Measurements from ENCODE around the gene TAS1R3. TPM values are rescaled to one million over a fixed set of nuclear protein-coding genes. Genes with fewer than 3 reads are reported as not detected.

Gene TAS1R3
- polyA plus RNA-seq, 3 donors: 0.10 to 0.45 (median 0.19) TPM

DNA sequence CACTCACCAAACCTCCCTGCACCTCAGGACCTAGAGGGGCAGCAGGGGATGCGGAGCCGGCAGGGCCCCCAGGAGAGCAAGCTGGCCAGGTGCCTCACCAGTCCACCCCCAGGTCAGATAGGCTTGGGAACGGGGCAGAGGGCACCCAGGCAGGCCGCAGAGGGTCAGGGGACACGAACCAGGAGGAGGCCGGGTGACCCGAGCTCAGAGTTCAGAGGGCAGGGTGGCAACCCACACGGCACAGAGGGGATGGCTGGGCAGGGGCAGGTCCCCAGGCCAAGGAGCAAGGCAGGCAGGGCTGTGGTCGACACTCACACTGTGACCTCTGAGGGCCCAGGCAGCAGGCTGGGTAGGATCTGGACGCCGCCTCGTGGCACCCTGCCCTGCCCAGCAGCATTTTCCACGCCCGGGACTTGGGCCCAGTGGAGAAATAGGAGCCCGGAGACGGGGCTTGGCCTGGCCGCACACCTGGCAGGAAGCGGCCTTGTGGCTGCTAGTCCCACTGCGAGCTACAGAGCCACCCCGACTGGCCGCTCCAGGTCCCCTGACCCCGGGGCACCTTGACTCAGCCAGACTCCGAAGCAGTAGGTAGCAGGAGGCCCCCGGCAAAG, 12.8 kb downstream of the TAS1R3 start:
- no peak overlapping the region for H3K27ac ChIP-seq (ENCODE audit: low read depth, low read length)
- WGBS, 3 donors: 86 to 88% (median 88%) methylated on average over 20 to 24 of the region's 24 CpGs

DNA sequence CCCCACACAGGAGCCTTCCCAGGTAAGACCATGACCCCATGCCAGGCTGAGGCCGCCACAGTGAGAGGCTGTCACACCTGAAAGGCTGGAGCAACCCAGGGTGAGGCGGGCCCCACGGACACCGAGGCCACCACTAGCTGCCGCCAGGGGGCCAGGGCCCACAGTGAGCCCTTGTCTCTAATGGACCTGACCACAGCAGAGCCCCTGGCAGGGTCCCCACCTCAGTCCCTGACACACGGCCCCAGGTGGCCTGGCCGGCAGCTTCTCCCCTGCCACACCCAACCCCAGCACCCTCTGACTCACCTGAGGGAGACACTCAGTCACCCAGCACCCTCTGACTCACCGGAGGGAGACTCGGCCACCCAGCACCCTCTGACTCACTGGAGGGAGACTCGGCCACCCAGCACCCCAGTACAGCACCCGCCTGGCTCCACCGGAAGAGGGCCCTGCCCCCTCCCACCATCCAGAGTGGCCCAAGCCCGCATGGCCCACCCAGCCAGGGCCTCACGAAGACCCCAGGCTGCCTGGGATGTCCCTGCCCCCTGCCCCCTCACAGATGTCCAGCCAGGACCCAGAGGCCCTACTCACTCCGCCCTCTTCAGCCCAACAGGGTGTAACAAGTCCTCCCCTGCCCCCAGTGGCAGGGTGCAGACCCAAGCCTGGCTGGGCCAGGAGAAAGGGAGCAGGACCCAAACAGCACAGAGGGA, 13.7 kb downstream of the TAS1R3 start:
- no peak overlapping the region for H3K27ac ChIP-seq (ENCODE audit: low read depth, low read length)
- 62 to 79% (median 74%) methylated on average over 12 to 15 of the region's 15 CpGs for WGBS, 3 donors

DNA sequence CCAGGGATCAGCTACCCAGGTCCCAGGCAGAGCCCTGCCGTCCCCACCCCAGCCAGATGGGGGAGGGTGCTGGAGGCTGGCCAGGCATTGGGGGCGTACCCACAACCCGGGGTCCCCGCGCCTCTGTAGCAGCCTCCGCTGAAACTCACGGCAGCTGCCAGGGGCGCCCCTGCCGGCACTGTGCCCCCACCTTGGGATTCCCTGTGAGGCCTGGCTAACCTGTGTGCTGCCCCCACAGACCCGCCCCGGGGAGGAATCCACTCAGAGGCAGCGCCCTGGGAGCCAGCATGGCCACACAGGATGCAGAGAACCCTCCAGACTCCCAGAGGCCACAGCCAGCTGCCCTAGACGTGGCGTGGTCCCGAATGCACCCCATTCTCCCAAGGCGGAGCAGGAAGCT, 14.3 kb downstream of the TAS1R3 start:
- H3K27ac ChIP-seq (ENCODE audit: low read depth, low read length): no peak overlapping the region
- 66 to 71% (median 71%) methylated on average over 16 of the region's 16 CpGs for WGBS, 3 donors

DNA sequence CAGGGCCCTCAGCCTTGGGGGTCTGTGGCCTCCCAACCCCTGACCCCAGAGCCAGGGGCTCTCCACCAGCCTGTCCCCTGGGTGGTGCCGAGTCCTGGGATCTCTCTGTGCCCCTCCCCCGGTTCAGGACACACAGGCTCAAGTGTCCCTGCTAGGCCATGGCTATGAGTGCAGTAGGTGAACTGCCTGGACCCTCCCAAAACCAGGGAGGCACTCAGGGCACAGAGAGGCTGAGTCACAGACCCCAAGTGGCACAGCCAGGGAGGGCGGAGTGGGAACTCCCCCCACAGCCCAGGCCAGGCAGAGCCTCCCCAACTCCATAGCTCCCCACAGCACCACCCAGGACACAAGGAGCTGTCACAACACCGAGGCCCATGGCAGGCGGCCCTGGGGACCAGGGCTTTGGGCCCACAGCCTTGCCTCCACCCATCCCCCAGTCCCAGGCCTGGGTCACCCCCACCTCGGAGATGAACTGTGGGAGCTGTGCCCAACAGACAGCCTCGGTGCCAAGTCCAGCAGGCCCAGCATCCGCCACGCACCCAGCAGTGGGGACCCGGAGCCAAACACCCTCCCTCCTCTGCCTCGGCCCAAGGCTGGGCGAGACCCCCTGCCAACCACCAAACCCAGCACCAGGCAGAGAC, 14.9 kb downstream of the TAS1R3 start:
- H3K27ac ChIP-seq (ENCODE audit: low read depth, low read length): no peak overlapping the region
- WGBS, 3 donors: 50 to 73% (median 65%) methylated on average over 11 to 12 of the region's 12 CpGs

DNA sequence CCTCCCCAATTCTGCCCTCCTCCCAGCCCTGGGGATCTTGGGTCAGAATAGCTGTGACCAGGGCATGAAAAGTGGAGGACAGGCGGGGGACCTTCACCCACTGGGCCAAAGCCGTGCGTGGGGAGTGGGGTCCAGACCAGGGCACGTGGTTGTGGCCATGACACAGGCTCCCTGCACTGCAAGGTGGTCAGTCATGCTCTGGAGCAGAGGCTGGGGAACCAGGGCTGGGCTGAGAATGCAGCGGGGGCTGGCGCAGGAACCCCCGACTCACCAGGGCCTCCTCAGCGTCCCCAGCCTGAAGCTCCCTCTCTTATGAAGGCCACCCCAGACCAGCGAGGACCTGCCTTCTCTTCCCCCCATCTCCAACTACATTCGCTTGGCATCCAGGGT, 15.4 kb downstream of the TAS1R3 start:
- no peak overlapping the region for H3K27ac ChIP-seq (ENCODE audit: low read depth, low read length)

DNA sequence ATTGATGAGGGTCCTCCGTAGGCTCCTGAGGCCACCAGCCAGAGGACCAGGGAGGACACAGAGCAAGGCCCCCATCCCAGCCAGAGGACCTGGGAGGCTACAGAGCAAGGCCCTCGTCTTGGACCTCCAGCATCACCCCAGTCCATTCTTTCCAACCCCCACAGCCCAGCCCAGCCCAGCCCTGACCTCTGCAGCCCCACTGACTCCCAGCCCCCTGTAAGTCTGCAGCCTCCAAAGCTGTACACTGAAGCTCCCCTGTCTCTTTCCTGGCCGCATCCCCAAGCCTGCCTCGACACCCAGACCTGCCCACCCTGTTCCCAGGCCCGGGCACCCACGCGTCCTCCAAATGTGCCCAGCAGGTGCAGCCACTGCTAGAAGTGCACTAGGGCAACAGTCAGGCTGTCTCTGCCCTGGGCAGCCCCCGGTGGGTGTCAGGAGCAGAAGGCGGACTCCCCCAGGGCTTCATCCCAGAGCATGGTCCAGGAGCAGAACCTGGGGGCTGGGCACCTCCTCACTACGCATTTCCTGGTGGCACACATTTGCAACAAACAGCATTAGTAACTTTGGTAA, 16.0 kb downstream of the TAS1R3 start:
- H3K27ac ChIP-seq (ENCODE audit: low read depth, low read length): no peak overlapping the region
- WGBS, 3 donors: 51 to 86% (median 86%) methylated on average over 9 to 10 of the region's 10 CpGs

More for the DNA sequence above, 15.4 kb downstream of the TAS1R3 start:
- 77 to 90% (median 89%) methylated on average over 10 of the region's 10 CpGs for WGBS, 3 donors

DNA sequence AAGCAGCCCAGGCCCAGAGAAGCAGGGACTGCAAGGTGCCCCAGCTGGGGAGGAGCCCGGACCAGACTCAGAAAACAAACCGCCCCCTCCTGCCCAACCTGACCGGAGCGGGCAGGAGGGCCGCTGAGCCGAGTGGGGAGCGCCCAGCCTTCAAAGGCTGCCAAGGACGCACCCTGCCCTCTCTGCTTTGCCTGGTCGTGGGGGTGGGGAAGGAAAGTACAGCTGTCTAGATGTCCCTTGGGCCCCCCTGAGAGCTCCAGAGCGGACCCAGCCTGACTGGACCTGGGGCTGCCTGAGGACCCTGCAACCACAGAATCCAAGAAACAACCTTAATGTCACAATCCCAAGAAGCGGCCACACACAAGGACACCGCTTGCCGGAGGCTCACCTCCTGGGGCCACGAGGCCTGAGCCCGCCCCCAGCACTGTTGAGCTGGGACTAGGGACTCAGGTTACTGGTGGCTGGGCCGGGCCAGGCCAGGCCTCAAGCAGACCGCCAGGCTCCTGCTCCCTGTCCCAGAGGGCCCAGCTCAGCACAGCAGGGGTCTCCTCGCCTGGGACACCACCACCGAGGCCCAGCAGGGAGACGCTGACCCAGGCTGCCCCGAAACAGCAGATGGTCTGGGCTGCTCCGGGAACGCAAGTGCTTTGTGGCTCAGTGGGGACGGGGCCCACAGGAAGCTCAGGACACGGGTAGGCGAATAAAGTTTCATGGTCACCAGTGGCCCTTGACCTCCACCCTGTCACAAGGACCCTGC, 16.8 kb downstream of the TAS1R3 start:
- WGBS, 3 donors: 14 to 44% (median 35%) methylated on average over 26 of the region's 26 CpGs
- no peak overlapping the region for H3K27ac ChIP-seq (ENCODE audit: low read depth, low read length)

DNA sequence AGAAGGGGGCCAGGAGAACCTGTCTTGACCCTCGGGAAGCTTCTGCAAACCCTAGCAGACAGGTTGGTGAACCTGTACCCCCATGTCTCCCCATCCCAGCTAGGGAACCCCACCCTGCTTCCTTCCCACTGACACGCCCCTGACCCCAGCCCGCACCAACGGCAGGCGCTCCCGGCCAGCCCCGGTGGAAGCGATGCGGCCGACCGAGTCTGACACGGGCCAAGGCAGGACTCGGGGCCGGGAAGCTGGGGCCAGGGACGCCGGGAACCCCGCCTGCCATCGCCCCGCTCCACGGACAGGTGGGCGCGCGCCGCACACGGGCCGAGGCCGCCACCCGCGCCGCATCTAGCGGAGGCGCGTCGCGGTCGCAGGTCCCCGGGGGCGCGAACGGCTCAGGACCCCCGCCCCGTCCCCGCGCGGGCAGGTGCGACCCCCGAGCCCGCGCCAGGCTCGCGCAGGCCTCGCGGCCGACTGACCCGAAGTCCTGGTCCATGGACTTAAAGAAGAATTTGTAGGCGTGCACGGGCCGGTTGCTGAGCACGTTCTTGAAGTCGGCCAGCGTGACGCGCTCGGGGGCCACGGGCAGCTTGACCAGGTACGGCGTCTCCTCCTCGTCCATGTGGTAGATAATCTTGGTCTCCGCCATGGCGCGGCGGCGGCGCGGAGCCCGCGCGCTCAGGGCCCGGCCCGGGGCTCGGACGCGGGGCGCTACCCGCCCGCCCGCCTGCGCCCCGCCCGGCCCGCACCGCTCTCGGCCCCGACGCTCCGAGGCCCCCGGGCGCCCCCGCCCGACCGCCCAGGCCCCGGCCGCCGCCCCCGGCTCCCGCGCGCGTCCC, 17.6 kb downstream of the TAS1R3 start:
- 0 to 1% (median 0%) methylated on average over 80 to 109 of the region's 109 CpGs for WGBS, 3 donors
- no peak overlapping the region for H3K27ac ChIP-seq (ENCODE audit: low read depth, low read length)

DNA sequence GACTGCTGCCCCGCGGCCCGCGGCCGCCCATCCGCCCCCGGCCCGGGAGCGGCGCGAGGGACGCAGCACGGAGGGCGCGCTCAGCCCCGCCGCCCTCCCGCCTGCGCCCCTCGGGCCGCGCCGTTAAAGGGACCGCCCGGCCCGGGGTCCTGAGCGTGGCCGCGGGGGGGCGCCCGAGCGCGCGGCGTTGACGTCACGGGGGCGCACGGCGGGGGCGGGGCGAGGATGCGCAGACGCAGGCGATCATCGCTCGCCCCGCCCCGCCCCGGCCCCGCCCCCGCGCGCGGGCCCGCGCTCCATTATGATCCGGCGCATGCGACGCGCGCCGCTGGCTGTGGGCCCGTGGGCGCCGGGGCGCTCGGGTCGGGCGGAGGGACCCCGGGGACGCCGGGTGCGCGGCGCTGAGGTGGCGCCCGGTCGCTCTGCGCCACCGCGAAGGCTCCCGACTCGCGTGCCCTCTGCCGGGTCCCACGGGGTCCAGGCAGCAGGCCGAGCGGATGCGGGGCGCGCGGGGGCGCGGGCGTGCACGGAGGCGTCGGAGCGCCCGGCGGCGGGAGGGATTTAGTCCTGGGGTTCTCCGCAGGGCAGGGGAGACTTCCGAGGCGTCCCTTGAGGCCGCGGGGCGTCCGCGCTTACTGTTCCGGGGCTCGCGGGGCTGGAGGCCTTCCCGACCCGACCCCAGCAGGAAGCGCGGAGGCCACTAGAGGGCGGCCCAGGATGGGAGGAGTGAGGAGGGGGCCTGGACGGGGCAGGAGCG, 18.4 kb downstream of the TAS1R3 start, which contains the start of gene DVL1:
Gene DVL1 (minus strand): TSS at position 163 of the 757 bp plus-strand sequence. CDS start 353 bp downstream, outside the sequence.
- 0% methylated on average over 67 to 119 of the region's 122 CpGs for WGBS, 3 donors
- H3K27ac ChIP-seq (ENCODE audit: low read depth, low read length): no peak within 1 kb of the TSS

DNA sequence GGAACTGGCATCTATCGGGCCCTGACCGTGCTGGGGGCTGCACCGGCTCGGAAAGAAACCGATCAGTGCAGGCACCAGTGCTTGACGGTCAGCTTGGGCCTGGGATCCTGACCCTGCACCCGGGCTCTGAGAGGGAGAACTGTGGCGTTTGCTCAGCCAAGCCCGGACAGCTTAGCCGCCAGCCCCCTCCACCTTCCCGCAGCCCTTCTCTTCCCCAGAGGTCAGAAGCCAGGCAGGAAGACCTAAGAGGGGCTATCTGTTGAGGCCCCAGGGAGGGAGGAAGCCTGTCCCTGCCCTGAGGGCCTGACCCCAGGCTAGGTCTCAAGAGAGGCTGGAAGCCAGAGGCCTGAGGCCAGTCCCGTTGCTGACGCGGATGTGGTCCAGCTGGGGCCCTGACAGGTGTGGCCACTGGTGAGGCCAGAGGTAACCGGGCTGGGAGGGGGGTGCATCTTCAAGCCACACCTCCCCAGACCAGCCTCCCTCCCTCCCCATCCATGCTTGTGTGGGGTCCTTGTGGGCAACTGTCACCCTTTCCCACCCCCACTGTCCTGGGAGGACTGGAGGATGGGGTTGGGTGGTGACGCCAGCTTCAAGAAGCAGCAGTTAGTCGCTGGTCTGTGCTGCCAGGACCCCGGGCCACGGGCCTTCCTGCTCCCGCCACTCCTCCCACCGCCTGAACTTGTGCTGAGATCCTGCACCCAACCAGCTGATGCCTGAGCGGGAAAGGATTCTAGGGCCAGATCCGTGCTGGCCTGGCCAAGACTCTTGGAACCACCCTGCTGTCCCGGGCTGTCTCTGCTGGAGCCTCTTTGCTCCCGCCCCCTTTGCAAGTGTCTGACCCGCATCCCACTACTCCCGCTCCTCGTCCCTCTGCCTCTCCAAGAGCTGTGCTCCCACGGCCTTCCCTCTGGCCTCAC, 20.7 kb downstream of the TAS1R3 start:
- WGBS, 3 donors: 50 to 67% (median 54%) methylated on average over 25 to 29 of the region's 29 CpGs
- H3K27ac ChIP-seq (ENCODE audit: low read depth, low read length): peak overlapping the region; percentile 26

DNA sequence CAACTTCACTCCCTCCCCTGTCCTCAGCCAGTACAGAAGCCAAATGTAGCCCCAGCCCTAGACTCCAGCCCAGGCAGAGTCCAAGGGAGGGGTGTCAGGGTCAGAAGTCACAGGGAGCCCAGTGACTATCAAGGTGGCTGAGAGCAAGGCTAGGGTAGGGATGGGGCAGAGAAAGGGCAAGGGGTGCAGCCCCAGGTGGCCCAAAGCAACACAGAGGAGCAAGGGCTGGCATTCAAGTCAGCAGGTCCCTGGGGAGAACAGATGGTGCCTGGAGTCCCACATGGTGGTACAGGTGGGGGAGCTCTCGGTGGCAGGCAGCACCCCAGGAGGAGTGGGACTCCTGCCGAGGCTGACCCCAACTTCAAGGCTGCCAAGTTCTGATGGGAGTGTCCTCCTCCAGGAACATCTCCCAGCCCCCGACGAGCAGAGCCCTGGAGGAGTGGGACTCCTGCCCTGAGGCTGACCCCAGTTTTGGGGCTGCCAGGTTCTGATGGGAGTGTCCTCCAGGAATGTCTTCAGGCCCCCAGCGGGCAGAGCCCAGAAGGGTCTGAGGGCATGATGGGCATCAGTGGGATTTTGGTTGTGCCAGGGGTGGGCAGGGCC, 21.8 kb downstream of the TAS1R3 start:
- 25 to 30% (median 27%) methylated on average over 4 to 5 of the region's 5 CpGs for WGBS, 3 donors
- H3K27ac ChIP-seq (ENCODE audit: low read depth, low read length): no peak overlapping the region

DNA sequence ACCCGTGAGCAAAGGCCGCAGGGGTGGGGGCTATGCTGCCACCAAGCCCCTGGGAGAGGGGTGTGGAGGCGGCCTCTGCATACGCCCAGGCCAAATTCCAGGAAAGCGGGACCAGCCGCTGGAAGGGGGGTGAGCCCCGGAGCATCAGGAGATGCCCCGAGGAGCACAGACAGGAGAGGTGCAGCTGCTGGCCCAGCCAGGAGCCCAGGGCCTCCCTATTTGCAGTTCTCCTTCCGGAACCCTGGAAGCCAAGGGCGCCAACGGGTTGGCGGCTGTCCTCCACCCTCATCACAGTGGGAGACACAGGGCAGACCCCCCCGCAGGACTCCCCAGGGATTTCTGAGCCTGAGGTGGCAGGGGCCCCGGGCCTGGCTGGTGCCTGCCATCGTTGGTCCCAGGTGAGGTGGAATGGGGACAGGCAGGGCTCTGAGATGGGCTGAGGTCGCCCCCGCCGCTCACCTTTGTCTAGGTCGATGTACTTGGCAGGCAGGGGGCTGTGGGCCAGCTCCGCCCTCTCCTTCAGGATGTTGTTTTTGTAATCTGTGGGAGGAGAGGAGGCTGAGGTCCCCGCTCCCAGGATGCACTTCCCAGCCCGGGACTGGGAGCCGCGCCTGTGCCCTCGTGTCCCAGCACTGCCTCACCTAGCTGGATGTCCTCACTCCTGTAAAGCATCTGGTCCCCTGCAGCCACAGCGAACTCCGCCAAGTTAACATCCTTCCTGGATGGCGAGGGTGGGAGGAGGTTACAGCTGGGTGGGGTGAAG, 22.5 kb downstream of the TAS1R3 start:
- 17 to 42% (median 33%) methylated on average over 28 of the region's 28 CpGs for WGBS, 3 donors
- no peak overlapping the region for H3K27ac ChIP-seq (ENCODE audit: low read depth, low read length)

DNA sequence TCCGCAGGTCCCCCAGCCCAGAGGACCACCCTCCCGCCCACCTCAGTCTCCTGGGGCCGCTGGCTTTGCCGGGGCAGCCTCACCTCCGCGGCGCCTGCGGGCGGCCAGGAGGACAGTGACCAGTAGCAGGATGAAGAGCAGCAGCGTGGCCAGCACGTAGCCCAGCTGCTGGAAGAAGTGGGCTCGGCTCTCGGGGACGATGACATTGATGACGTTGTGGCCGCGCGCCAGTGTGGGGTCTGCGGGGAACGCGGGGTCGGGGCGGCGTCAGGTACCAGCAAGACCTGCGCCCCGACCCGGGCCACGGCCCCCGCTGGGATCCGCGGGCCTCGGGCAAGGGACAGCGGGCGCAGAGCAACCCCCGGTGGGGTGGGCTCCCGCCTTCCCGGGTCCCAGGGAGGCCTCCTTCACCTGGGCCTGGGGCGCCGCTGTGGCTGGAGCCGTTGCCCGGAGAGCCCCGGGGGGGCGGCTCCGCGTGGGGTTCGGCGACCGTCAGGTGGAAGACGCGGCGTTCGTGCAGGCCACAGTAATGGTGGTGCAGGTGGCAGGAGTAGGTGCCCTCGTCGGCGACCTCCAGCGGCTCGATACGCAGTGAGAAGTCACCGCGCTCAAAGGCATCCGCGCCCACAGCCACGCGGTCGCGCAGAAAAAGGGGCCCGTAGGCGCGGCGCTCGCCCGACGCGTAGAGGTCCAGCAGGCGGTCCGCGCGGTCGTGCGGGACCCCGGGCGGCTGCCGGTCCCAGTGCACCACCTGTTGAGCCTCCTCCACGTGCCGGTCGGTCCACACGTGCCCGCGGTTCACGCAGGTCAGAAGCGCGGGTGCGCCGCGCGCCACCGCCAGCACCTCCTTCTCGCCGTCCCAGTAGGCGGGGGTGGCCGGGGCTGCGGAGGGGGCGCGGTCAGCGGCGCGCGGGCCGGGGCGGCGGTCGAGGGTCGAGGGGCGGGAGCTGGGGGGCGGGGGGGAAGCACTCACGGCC, 23.5 kb downstream of the TAS1R3 start:
- H3K27ac ChIP-seq (ENCODE audit: low read depth, low read length): no peak overlapping the region
- 18 to 35% (median 33%) methylated on average over 84 to 114 of the region's 116 CpGs for WGBS, 3 donors

DNA sequence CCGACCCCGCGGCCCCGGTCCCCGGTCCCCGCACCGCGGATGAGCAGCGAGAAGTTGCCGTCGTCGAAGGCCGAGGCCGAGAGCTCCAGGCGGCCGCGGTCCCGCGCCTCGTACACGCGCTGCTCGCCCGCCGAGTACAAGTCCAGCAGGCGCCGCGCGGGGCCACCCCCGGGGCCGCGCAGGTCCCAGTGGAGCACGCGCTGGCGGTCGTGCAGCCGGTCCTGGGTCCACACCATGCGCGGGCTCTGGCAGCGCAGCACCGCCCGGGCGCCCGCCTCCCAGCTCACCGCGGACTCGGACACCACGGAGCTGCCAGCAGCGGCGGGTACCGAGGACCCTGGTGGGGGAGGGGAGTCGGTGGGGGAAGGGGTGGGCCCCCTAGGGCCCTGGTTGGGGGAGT, 24.3 kb downstream of the TAS1R3 start:
- H3K27ac ChIP-seq (ENCODE audit: low read depth, low read length): peak overlapping the region; percentile 31
- 3 to 17% (median 11%) methylated on average over 37 to 52 of the region's 52 CpGs for WGBS, 3 donors
